A549 (cell line): ENCODE data around the gene RNF207. TPM values are rescaled to one million over a fixed set of nuclear protein-coding genes. Genes with fewer than 3 reads are reported as not detected.

Experiments
- ATAC-seq, 2 experiments: fragments of 200-7000 bp in 1 of 2; fragments of >200 bp in 1 of 2; cut with Nextera tagmentation in 1 of 2; cut with Tn5 transposase in 1 of 2; 3 replicates each; pipeline versions ENCODE4 v1.8.0 to v1.9.1; 2018 to 2020; ENCODE audit warnings: mild to moderate bottlenecking in 1 of 2, moderate library complexity in 1 of 2
- CTCF ChIA-PET: fragments of 300-600 bp; sonication (Branson Sonifier 250); formaldehyde crosslinking; extraction: SDS; loops from one replicate; lab custom pipeline; 2021; ENCODE audit warnings: antibody characterized with exemption, inconsistent platforms; lab: Yijun Ruan, JAX
- POLR2A ChIA-PET: fragments of 350-600 bp; formaldehyde crosslinking; extraction: SDS; loops from one replicate; lab custom pipeline; 2021; ENCODE audit warnings: antibody characterized with exemption, inconsistent platforms; lab: Yijun Ruan, JAX
- DNase-seq, 2 experiments: peaks; one replicate each; pipeline versions ENCODE4 v3.0.0 to v3.0.0-alpha.2; 2011 to 2016; ENCODE audit warnings: low read depth in 1 of 2, low spot score in 1 of 2
- FAIRE-seq: peaks from 2 replicates; lab custom pipeline; 2011; peaks lifted over from hg19 to GRCh38; lab: Jason Lieb, UNC
- H3K27ac ChIP-seq, 2 experiments: fragments of >200 bp; sonication (Bioruptor Twin); formaldehyde crosslinking; 3 replicates each; pipeline ENCODE4 v1.5.1; 2016 to 2017
- H3K4me1 ChIP-seq: fragments of >200 bp; sonication (Bioruptor Twin); formaldehyde crosslinking; 3 replicates; pipeline ENCODE4 v1.6.1; 2016
- H3K4me2 ChIP-seq: fragments of >200 bp; sonication (Bioruptor Twin); formaldehyde crosslinking; 3 replicates; pipeline ENCODE4 v1.6.1; 2016
- H3K4me3 ChIP-seq: fragments of >200 bp; sonication (Bioruptor Twin); formaldehyde crosslinking; 3 replicates; pipeline ENCODE4 v1.5.1; 2016
- H3K9me3 ChIP-seq: fragments of >200 bp; sonication (Bioruptor Twin); formaldehyde crosslinking; 3 replicates; pipeline ENCODE4 v1.6.1; 2016
- CBX2 ChIP-seq: fragments of 200-600 bp; sonication (generic); IDR thresholded peaks from 2 replicates; pipeline ENCODE4 v1.6.1; 2016; ENCODE audit warnings: low read depth, mild to moderate bottlenecking, borderline replicate concordance
- CEBPB ChIP-seq, 2 experiments: fragments of >200 bp in 1 of 2; sonication (Bioruptor Twin) in 1 of 2; formaldehyde crosslinking in 1 of 2; IDR thresholded peaks; 2 replicates each; pipeline ENCODE4 v1.6.1; 2012 to 2016
- CHD2 ChIP-seq: fragments of 150-350 bp; IDR thresholded peaks from 2 replicates; pipeline ENCODE4 v1.6.1; 2014; ENCODE audit warnings: low read length; ENCODE audit not compliant: partially characterized antibody
- EP300 ChIP-seq, 2 experiments: fragments of >200 bp; sonication (Bioruptor Twin); formaldehyde crosslinking; IDR thresholded peaks; 2 replicates in 1 of 2; 3 replicates in 1 of 2; pipeline ENCODE4 v1.6.1; 2016 to 2017
- FOSB ChIP-seq: fragments of 250-450 bp; sonication (Bioruptor Pico); IDR thresholded peaks from 2 replicates; pipeline ENCODE4 v1.5.0; 2020; ENCODE audit warnings: mild to moderate bottlenecking, moderate library complexity
- FOXS1 ChIP-seq: fragments of 250-450 bp; sonication (Bioruptor Pico); IDR thresholded peaks from 2 replicates; pipeline ENCODE4 v1.5.0; 2020; ENCODE audit warnings: mild to moderate bottlenecking, moderate library complexity
- HOXB13 ChIP-seq: fragments of 250-450 bp; sonication (Bioruptor Pico); IDR thresholded peaks from 2 replicates; pipeline ENCODE4 v1.5.0; 2020; ENCODE audit warnings: low read depth, mild to moderate bottlenecking, moderate library complexity
- NR3C1 ChIP-seq: fragments of >200 bp; sonication (Bioruptor Twin); formaldehyde crosslinking; IDR thresholded peaks from 3 replicates; pipeline ENCODE4 v1.6.1; 2017
- RARB ChIP-seq: fragments of 250-450 bp; sonication (Bioruptor Pico); IDR thresholded peaks from 2 replicates; pipeline ENCODE4 v1.8.0; 2021; ENCODE audit warnings: mild to moderate bottlenecking, moderate library complexity
- TP53 ChIP-seq: fragments of 250-450 bp; sonication (Bioruptor Pico); IDR thresholded peaks from 2 replicates; pipeline ENCODE4 v1.5.0; 2021; ENCODE audit warnings: mild to moderate bottlenecking, moderate library complexity
- ZFP36 ChIP-seq: fragments of 450-650 bp; IDR thresholded peaks from 2 replicates; pipeline ENCODE4 v1.6.1; 2014; ENCODE audit warnings: borderline replicate concordance; ENCODE audit not compliant: partially characterized antibody
- WGBS: methylation state at CpG from one replicate; pipeline ENCODE4 v1.1.6; 2017; ENCODE audit errors: missing lambda C conversion rate; 5-methylcytosine and 5-hydroxymethylcytosine counted together
- polyA plus RNA-seq, 4 experiments: library from polyadenylated mRNA; depleted of rRNA in 3 of 4; stranded (reverse); fragments of >200 nt; fragmentation: RNase III in 1 of 4; extraction: RNeasy Plus Mini Kit Qiagen cat#74134 plus additional on column Dnase treatment in 1 of 4; gene quantifications; 2 replicates in 3 of 4; 3 replicates in 1 of 4; pipeline ENCODE4 v1.2.3, GENCODE V29; 2011 to 2017
- TF ChIP-seq, protein P1 (sequence below): fragments of 250-450 bp; sonication (Bioruptor Pico); IDR thresholded peaks from 2 replicates; pipeline ENCODE4 v1.5.0; 2020; ENCODE audit warnings: low read depth, mild to moderate bottlenecking, moderate library complexity
- TF ChIP-seq, protein P2 (sequence below): fragments of 200-600 bp; sonication (generic); IDR thresholded peaks from 2 replicates; pipeline ENCODE4 v1.6.1; 2016; ENCODE audit warnings: antibody characterized with exemption, mild to moderate bottlenecking, moderate library complexity
- TF ChIP-seq, protein P3 (sequence below): fragments of >200 bp; sonication (Bioruptor Twin); formaldehyde crosslinking; IDR thresholded peaks from 3 replicates; pipeline ENCODE4 v1.5.1; 2016

Gene RNF207
- polyA plus RNA-seq, 2 of the 4 experiments (the other 2 are of a cell fraction), result 11.3 to 24.6 TPM

DNA sequence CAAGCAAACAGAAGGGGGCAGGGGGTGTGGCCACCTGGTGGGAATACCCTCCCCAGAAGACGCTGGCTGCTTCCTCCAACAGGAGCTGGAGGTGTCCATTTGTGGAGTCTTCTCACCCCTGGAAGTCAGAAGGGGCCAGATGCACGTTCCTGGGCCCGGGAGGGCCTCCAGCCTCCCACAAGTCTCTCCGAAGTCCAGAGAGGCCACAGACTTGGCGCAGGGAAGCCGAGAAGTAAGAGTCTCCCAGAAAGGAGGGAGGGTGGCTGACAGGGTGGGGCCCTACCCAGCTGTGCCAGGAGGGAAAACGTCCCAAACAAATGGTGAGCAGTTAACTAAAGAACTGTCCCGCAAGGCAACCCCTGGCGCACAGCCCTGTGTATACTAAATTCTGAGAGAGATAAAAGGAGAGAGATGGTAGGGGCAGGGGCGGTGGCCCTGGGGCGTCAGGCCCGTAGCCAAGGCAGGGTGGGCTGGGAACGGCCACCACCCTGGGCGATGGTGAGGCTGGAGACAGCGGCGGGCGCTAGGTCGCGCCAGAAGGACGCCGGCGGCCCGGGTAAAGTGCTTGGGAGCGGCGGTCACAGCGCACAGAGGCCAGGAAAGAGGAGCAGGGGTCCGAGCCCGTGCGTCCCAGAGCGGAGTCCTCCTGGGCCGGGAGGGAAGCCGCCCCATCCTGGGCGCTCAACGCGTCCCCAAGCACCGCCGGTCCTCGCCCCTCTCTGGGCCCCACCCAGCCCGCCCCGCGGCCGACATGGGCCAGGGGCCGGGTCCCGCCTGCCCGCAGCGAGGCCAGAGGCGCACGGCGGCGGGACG lies 27.0 kb upstream of the RNF207 start:
- Histone ChIP-seq H3K4me1 (peaks cover 14% of the 10 kb centered on the region), H3K4me2 (peak overlapping the region; percentile 83), H3K9me3 (no peaks in the 10 kb centered on the region), H3K27ac (peak overlapping the region; percentile 48 to 82; a peak in 5 of 6 replicates), H3K4me3 (peak overlapping the region; percentile 52)
- no peak for DNase-seq
- ATAC-seq, result peak; percentile 19 to 35; a peak in 4 of 6 replicates
- ChIA-PET POLR2A (no interaction called here), CTCF (interaction anchor here (1.1 to 2.5 kb wide), 2 partner anchors 26 to 145 kb away, joined by 3 to 7 read pairs; partner anchors contain the start of gene RNF207)
- 12% methylated on average over 3 of the region's 51 CpGs for WGBS
- FAIRE-seq, result no peak
- TF ChIP-seq RARB (CRISPR knock-in tag) (no peak), CBX2 (no peak), CHD2 (no peak), NR3C1 (no peak), TP53 (CRISPR knock-in tag) (no peak), CEBPB (IDR thresholded peaks at IDR 0.05) (no peak), HOXB13 (CRISPR knock-in tag) (no peak), EP300 (IDR thresholded peaks at IDR 0.05) (no peak), FOSB (no peak)
- TF ChIP-seq, protein P1, sequence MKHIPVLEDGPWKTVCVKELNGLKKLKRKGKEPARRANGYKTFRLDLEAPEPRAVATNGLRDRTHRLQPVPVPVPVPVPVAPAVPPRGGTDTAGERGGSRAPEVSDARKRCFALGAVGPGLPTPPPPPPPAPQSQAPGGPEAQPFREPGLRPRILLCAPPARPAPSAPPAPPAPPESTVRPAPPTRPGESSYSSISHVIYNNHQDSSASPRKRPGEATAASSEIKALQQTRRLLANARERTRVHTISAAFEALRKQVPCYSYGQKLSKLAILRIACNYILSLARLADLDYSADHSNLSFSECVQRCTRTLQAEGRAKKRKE (CRISPR knock-in tag), result no peak
- TF ChIP-seq, protein P2, sequence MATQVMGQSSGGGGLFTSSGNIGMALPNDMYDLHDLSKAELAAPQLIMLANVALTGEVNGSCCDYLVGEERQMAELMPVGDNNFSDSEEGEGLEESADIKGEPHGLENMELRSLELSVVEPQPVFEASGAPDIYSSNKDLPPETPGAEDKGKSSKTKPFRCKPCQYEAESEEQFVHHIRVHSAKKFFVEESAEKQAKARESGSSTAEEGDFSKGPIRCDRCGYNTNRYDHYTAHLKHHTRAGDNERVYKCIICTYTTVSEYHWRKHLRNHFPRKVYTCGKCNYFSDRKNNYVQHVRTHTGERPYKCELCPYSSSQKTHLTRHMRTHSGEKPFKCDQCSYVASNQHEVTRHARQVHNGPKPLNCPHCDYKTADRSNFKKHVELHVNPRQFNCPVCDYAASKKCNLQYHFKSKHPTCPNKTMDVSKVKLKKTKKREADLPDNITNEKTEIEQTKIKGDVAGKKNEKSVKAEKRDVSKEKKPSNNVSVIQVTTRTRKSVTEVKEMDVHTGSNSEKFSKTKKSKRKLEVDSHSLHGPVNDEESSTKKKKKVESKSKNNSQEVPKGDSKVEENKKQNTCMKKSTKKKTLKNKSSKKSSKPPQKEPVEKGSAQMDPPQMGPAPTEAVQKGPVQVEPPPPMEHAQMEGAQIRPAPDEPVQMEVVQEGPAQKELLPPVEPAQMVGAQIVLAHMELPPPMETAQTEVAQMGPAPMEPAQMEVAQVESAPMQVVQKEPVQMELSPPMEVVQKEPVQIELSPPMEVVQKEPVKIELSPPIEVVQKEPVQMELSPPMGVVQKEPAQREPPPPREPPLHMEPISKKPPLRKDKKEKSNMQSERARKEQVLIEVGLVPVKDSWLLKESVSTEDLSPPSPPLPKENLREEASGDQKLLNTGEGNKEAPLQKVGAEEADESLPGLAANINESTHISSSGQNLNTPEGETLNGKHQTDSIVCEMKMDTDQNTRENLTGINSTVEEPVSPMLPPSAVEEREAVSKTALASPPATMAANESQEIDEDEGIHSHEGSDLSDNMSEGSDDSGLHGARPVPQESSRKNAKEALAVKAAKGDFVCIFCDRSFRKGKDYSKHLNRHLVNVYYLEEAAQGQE, result no peak

DNA sequence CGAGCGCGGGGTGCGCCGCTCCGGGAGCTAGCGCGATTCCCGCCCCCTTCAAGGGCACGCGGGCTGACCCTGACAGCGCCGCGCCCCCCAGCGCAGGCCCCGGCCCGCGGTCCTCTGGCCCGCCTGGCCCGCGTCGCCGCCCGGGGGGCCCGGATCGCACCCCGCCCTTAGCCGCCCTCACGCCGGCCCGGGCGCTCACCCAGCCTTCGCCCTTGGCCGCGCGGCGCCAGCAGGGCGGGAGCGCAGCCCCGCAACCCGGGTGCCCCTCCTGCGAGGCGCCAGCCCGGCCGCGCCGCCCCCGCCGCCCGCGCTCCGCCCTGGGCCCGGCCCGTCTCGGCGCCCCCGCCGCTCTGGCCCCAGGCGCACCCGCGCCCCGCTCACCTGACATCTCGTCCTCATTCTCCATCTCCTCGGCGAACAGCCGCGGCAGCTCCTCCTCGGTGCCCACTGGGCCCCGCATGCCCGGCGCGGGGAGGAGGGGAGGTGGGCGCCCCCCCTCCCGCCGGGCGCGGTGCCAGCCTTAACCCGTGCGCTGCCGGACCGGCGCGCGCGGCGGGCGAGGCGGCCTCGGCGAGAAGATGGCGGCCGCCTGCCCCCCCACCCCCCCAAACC lies 26.2 kb upstream of the RNF207 start:
- no peak for TF ChIP-seq FOXS1 (CRISPR knock-in tag)
- TF ChIP-seq, all 56 proteins: peak for 0
- Histone ChIP-seq H3K4me2 (peak overlapping the region; percentile 83), H3K4me1 (peaks cover 15% of the 10 kb centered on the region), H3K4me3 (peak overlapping the region; percentile 52), H3K9me3 (no peaks in the 10 kb centered on the region), H3K27ac (peak overlapping the region; percentile 48 to 82; a peak in 5 of 6 replicates)
- no peak for DNase-seq
- ChIA-PET POLR2A (no interaction called here), CTCF (no interaction called here)
- ATAC-seq, result 0 out of 6 replicates have a peak, but pooled peaks of 1 of the 2 experiments have one; percentile 6
- WGBS, result no CpG with 5 or more reads among the region's 92 CpGs
- no peak for FAIRE-seq

DNA sequence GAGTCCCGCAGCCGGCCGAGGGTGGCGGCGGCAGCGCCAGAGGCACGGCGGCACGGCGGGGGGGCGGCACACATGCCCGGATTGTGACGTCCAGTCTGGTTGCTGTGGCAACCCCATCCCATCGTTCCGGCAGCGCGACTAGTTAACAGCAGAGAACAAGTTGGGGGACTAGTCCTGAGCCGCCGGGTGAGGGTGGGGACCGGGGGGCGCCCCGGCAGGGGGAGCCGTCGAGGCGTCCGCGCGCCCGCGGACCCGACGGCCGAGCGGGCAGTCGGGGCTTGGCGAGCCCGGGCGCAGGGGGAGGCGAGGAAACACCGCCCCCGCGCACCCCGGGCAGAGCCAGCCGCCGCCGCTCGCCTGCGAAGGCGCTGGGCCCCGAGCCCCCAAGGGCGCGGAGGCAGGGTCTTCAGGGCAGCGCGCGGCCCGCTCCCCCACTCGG lies 25.6 kb upstream of the RNF207 start, which contains the start of gene CHD5:
TSS of gene CHD5 (minus strand) at position 54 of the 439 bp plus-strand sequence. CDS start 298 bp downstream, outside the sequence.
- H3K4me2 ChIP-seq, result peak within 1 kb of the TSS; percentile 83
- no peaks in the 10 kb centered on the region for H3K9me3 ChIP-seq
- H3K27ac ChIP-seq, result peak within 1 kb of the TSS; percentile 48 to 82; a peak in 5 of 6 replicates
- WGBS, result 24% methylated on average over 12 of the region's 57 CpGs
- H3K4me1 ChIP-seq, result peaks cover 15% of the 10 kb centered on the region
- ATAC-seq (peak in 1 of 2 experiments; percentile 11; a peak in 1 of 6 replicates), FAIRE-seq (no peak), DNase-seq (no peak)
- CTCF ChIA-PET, result interaction anchor here (0.8 kb wide), 1 partner anchor 9 kb away, joined by 3 read pairs; no protein-coding TSS in a partner anchor
- POLR2A ChIA-PET, result no interaction called here
- H3K4me3 ChIP-seq, result peak within 1 kb of the TSS; percentile 52
- TF ChIP-seq, protein P3, sequence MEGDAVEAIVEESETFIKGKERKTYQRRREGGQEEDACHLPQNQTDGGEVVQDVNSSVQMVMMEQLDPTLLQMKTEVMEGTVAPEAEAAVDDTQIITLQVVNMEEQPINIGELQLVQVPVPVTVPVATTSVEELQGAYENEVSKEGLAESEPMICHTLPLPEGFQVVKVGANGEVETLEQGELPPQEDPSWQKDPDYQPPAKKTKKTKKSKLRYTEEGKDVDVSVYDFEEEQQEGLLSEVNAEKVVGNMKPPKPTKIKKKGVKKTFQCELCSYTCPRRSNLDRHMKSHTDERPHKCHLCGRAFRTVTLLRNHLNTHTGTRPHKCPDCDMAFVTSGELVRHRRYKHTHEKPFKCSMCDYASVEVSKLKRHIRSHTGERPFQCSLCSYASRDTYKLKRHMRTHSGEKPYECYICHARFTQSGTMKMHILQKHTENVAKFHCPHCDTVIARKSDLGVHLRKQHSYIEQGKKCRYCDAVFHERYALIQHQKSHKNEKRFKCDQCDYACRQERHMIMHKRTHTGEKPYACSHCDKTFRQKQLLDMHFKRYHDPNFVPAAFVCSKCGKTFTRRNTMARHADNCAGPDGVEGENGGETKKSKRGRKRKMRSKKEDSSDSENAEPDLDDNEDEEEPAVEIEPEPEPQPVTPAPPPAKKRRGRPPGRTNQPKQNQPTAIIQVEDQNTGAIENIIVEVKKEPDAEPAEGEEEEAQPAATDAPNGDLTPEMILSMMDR, result peak; percentile 22; the same call in 1 of the 3 replicates
- no peak for TF ChIP-seq ZFP36
